HAP-1 (cell line): ENCODE results near the gene KLHDC1.
"Not testable (repeated sequence)": the region's sequence is repeated elsewhere in the genome, so short reads cannot be mapped to it uniquely, and the experiment has no call there.

Source experiments
- DNase-seq, 2 experiments: peaks; one replicate each; pipeline ENCODE4 v3.0.0-alpha.2; 2016 to 2020; ENCODE audit warnings: low spot score in 2 of 2
- H3K27me3 ChIP-seq: fragments of 250-450 bp; sonication (Bioruptor Pico); 2 replicates; pipeline ENCODE4 v1.5.1; 2020; ENCODE audit warnings: low read depth, mild to moderate bottlenecking, moderate library complexity
- H3K36me3 ChIP-seq: fragments of 250-450 bp; sonication (Bioruptor Pico); replicated peaks from 2 replicates; pipeline ENCODE4 v1.5.1; 2020; ENCODE audit warnings: mild to moderate bottlenecking
- H3K4me1 ChIP-seq: fragments of 250-450 bp; sonication (Bioruptor Pico); 2 replicates; pipeline ENCODE4 v1.5.1; 2020; ENCODE audit warnings: mild to moderate bottlenecking
- H3K4me3 ChIP-seq: fragments of 250-450 bp; sonication (Bioruptor Pico); 2 replicates; pipeline ENCODE4 v1.5.1; 2020; ENCODE audit warnings: mild to moderate bottlenecking, moderate library complexity
- H3K9me3 ChIP-seq: fragments of 250-450 bp; sonication (Bioruptor Pico); 2 replicates; pipeline ENCODE4 v1.5.1; 2020; ENCODE audit warnings: mild to moderate bottlenecking, moderate library complexity
- in situ Hi-C: fragments of 300-500 bp; cut with MboI; formaldehyde crosslinking; loops from 3 replicates; pipeline ENCODE4 v1.14.3; 2020; ENCODE audit warnings: low sequenced_read_pairs, inconsistent platforms, mixed read lengths

The KLHDC1 gene, protein sequence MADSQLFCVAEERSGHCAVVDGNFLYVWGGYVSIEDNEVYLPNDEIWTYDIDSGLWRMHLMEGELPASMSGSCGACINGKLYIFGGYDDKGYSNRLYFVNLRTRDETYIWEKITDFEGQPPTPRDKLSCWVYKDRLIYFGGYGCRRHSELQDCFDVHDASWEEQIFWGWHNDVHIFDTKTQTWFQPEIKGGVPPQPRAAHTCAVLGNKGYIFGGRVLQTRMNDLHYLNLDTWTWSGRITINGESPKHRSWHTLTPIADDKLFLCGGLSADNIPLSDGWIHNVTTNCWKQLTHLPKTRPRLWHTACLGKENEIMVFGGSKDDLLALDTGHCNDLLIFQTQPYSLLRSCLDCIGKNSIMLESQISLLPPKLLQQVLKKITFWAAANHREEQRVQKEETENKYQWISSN

DNA sequence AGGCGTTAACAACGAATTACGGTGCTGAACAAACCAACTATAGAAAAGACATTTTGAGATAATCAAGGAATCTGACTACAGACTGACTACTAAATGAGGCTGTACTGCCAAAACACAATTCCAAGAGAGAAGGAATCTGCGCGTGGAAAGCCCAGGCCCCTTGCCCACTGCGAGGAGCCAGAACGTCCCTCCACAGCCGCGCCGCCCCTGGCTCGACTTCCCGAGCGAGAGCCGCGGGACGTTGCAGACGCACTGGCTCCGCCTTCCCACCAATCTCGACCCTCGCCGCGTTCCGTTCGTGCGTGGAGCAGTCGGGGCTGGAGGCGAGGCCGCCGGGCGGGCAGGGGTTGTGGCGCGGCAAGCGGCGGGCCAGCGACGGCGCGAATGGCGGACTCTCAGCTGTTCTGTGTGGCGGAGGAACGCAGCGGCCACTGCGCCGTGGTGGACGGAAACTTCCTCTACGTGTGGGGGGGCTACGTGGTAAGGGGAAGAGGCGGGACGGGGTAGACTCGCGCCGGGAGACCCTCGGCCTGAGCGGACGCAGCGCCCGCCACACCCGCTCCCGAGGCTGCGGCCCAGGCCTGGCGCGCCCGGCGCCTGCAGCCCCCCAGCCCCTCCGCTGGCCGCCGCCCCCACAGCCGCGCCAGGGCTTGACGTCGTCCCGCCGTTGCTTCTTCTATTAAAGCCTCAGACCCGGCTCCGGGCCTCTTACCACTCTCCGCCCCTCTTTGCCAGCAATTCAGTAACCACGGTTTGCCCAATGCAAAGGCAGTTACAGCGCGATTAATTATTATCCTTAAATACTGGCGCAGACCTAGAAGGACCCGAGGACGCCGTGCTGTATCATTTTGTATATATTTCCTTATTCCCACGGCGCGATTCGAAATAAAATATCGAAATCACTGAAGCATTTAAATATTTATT is at the start of gene KLHDC1:
Gene KLHDC1 (plus strand): TSS at position 310 of the 924 bp plus-strand sequence. CDS start 75 bp downstream, at position 385.
- Histone ChIP-seq H3K4me1 (peaks cover 23% of the 10 kb centered on the region), H3K4me3 (peak within 1 kb of the TSS; percentile 42), H3K9me3 (no peaks in the 10 kb centered on the region), H3K36me3 (no peaks in the 10 kb centered on the region), H3K27me3 (no peaks in the 10 kb centered on the region)
- DNase-seq = peak; percentile 73 to 78
- in situ Hi-C loops = no loop called here

DNA sequence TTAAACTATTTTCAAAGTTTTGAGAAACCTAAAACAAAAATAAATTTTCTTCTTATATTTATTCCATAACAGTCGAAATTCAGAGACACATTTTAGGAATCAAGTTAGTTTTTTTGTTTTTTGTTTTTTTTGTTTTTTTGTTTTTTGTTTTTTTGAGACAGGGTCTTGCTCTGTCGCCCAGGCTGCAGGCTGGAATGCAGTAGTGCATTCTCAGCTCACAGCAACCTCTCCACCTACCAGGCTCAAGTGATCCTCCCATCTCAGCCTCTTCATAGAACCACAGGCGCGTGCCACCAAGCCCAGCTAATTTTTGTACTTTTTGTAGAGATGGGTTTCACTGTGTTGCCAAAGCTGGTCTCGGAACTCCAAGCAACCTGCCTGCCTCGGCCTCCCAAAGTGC is 39.4 kb upstream of the KLHDC1 start:
- in situ Hi-C loops = no loop called here
- H3K27me3 ChIP-seq = no peaks in the 10 kb centered on the region

DNA sequence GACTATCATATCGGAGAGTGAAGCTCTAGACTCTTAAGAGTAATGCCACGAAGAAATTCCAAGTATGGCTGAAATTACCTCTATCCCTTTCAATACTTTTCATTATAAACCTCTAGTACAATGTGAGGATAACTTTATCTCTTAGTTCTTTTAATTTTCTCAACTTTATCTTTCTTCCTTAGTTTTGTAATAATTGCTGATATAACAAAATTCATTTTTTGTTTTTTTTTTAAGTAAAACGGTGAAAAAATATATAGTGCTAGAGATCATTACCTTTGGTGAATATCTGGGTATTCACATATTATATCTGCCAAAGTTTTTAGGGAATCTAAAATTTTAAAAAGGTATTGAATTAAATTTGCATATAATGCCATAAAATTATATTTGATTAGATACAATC is 38.4 kb upstream of the KLHDC1 start:
- no peak overlapping the region for H3K4me3 ChIP-seq
- H3K4me1 ChIP-seq = no peaks in the 10 kb centered on the region
- DNase-seq = no peak
- in situ Hi-C loops = no loop called here
- no peaks in the 10 kb centered on the region for H3K9me3 ChIP-seq
- H3K36me3 ChIP-seq = peaks cover 38% of the 10 kb centered on the region
- no peaks in the 10 kb centered on the region for H3K27me3 ChIP-seq

More for the DNA sequence above, 39.4 kb upstream of the KLHDC1 start:
- no peak for DNase-seq
- no peaks in the 10 kb centered on the region for H3K9me3 ChIP-seq
- no peak overlapping the region for H3K4me3 ChIP-seq
- peaks cover 43% of the 10 kb centered on the region for H3K36me3 ChIP-seq
- H3K4me1 ChIP-seq = no peaks in the 10 kb centered on the region

DNA sequence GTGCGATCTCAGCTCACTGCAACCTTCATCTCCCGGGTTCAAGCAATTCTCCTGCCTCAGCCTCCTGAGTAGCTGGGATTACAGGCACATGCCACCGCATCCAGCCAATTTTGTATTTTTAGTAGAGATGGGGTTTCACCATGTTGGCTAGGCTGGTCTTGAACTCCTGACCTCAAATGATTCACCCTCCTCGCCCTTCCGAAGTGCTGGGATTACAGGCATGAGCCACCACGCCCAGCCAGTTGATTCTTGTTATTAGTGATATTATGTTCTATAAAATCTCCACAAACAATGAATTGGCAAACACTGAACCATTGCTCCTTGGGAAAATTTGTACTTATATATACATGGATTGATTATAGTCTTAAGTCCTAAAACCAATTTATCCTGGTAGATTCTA is 35.4 kb upstream of the KLHDC1 start:
- H3K9me3 ChIP-seq, H3K27me3 ChIP-seq, DNase-seq, H3K4me1 ChIP-seq, H3K4me3 ChIP-seq, in situ Hi-C loops: not testable (repeated sequence)
- H3K36me3 ChIP-seq = peaks cover 29% of the 10 kb centered on the region

DNA sequence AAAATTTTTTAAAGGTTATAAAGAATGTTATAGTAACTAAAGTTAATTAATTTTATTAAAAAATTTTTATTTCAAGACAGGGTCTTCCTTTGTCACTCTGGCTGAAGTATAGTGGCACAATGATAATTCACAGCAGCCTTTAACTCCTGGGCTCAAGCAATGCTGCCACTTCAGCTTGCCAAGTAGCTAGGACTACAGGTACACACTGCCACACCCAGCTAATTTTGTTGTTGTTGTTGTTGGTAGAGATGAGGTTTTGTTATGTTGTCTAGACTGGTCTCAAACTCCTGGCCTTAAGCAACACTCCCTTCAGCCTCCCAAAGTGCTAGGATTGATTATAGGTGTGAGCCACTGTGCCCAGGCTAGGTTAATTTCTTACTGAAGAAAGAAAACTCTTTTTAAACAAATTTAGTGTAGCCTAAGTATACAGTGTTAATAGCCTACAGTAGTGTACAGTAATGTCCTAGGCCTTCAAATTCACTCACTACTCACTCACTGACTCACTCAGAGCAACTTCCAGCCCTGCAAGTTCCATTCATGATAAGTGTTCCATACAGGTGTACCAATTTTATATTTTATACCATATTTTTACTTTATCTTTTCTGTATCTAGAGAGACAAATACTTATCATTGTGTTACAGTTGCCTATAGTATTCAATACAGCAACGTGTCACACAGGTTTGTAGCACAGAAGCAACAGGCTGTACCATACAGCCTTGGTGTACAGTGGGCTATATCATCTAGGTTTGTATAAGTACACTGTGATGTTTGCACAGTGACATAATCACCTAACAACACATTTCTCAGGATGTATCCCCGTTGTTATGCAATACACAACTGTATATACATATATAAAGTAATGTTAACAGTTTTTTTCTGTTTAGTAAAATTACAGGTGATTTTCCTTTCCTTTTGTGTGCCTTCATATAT is 33.1 kb upstream of the KLHDC1 start:
- Histone ChIP-seq H3K4me3 (no peak overlapping the region), H3K9me3 (no peaks in the 10 kb centered on the region), H3K27me3 (no peaks in the 10 kb centered on the region), H3K4me1 (no peaks in the 10 kb centered on the region), H3K36me3 (peaks cover 17% of the 10 kb centered on the region)
- no peak for DNase-seq
- in situ Hi-C loops = no loop called here

DNA sequence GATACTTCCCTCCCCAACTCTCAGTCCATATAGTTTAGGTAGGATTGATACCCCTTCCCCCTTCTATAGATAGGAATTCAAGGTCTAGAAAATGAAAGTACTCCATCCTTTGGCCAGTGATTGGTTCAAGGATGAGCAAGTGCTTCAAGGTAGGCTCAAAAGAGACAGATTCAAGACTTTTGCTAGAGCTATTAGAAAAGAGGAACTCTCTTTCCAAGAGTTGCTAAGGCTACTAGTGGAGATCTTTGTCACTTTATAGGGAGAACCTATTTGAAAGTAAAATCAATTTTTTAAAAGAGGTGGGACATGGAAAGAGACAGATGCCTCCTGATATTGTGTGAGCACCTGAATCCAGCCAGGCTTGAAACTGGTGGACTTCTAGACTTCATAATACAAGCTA is 22.4 kb upstream of the KLHDC1 start:
- Histone ChIP-seq H3K27me3 (no peaks in the 10 kb centered on the region), H3K4me3 (no peak overlapping the region), H3K36me3 (peaks cover 36% of the 10 kb centered on the region), H3K9me3 (no peaks in the 10 kb centered on the region), H3K4me1 (no peaks in the 10 kb centered on the region)
- DNase-seq = no peak
- in situ Hi-C loops = no loop called here

DNA sequence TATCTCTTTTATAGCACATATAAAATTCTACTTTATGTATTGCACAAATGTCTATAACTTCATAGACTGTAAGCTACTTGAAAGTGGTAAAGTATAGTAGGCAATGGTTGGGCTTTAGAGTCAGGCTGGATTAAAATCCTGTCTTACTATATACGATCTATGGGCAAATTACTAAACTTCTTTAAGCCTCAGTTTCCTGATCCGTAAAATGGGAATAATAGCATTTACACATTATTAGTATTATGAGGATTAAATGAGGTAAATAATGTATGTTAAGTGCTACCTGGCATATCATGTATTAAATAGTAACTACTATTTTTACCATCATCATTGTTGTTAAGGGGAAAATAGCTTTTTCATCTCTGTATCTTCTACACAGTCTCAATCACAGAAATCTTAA is 19.3 kb upstream of the KLHDC1 start:
- no peaks in the 10 kb centered on the region for H3K9me3 ChIP-seq
- no peaks in the 10 kb centered on the region for H3K4me1 ChIP-seq
- no peaks in the 10 kb centered on the region for H3K27me3 ChIP-seq
- peaks cover 46% of the 10 kb centered on the region for H3K36me3 ChIP-seq
- DNase-seq = no peak
- in situ Hi-C loops = no loop called here
- H3K4me3 ChIP-seq = no peak overlapping the region

DNA sequence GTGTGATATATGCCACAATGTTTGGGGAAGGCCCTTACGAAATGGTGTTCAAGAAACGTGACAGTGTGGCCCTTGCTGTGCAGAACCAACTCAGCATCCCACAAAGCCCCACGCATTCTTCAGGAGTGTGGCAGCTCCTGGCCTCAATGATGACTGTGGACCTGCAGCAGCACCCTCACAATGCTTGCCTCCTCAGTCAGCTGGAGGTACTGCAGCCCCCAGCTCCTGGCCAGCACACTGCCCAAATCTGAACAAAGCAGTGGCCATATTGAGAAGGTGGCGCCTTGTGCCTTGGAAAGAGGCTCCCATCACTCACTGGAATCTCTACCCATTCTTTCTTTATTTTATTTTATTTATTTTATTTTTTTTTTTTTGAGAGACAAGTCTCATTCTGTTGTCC is 15.3 kb upstream of the KLHDC1 start:
- Histone ChIP-seq H3K9me3 (no peaks in the 10 kb centered on the region), H3K27me3 (no peaks in the 10 kb centered on the region), H3K4me1 (no peaks in the 10 kb centered on the region), H3K36me3 (peaks cover 66% of the 10 kb centered on the region), H3K4me3 (no peak overlapping the region)
- DNase-seq = no peak
- in situ Hi-C loops = no loop called here

DNA sequence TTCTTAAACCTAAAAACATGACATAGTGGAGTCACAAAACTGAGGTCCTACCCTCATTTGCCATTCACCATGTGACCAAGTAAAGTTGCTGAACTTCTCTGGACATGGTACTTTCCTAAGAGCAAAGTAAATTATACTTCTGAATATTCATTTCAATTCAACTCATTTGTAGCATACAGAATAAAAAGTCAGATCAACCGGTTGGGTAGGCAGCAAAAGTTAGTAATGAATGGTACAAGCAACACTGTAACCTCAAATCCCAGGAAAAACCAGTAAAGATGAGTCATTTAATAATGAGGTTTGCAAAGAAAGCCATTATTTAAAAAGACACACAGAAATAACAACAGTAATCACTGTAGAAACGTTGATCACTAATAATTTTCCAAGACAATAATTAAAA is 13.6 kb upstream of the KLHDC1 start:
- Histone ChIP-seq H3K36me3 (peaks cover 57% of the 10 kb centered on the region), H3K9me3 (no peaks in the 10 kb centered on the region), H3K27me3 (no peaks in the 10 kb centered on the region), H3K4me3 (no peak overlapping the region), H3K4me1 (no peaks in the 10 kb centered on the region)
- in situ Hi-C loops = no loop called here
- DNase-seq = no peak

DNA sequence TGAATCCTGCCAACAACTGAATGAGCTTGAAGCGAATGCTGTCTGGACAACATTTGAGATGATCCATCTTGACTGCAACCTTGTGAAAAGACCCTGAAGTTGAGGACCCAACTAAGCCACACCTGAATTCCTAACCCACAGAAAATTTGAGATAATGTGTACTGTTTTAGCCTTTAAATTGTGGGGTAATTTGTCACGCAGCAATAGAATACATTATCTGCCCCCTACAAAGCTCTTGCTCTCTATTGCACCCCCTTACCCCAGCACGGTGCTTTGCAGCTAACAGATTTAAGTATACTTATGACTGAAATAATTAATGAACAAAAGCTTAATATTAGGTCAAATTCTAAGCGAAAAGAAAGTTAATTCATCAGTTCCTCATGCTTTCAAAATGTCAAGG is 6.5 kb upstream of the KLHDC1 start:
- Histone ChIP-seq H3K4me3 (peak overlapping the region; percentile 89), H3K4me1 (peaks cover 9% of the 10 kb centered on the region), H3K27me3 (no peaks in the 10 kb centered on the region), H3K36me3 (peaks cover 13% of the 10 kb centered on the region), H3K9me3 (no peaks in the 10 kb centered on the region)
- no peak for DNase-seq
- in situ Hi-C loops = loop anchor here (5.0 kb wide), 1 partner anchor 81 kb away; the partner anchor contains the start of gene KLHDC2

DNA sequence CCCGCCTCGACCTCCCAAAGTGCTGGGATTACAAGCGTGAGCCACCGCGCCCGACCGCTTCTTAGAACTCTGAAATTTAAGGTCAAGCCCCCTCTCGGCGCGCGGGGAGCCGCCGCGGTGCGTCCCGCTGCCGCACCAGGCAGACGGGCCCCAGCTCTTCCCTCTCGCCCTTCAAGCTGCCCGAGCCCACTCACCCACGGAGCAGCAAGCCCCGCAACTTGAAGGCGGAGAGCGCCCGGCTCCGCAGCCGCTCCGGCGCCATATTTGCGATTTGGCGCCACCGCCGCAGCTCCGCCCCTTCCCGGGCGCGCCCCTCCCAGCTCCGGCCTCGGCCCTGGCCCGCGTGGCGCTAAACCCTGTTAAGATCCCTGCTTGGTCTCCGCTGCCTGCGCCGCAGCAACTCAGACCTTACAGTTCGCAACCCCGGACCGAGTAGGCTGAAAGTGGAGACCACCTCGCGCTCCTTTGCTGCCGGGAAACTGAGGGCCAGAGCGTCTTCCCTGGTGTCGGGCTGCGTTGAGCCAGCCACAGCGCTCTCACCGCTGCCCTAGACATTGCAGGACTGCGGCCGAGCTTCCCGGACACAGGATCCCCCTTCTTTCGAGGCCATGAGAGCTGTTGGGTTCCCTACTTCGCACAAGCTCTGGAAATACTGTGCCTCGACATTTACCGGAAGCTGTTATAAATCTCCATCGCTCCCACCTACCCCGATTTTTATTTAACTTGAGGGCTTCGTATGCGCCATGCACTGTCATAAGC is 4.8 kb upstream of the KLHDC1 start, which contains the start of gene POLE2:
Gene POLE2 (minus strand): TSS at position 273 of the 759 bp plus-strand sequence. CDS start 11 bp downstream, at position 262.
- Histone ChIP-seq H3K27me3 (no peaks in the 10 kb centered on the region), H3K9me3 (no peaks in the 10 kb centered on the region), H3K4me1 (peaks cover 23% of the 10 kb centered on the region), H3K36me3 (peaks cover 3% of the 10 kb centered on the region), H3K4me3 (peak within 1 kb of the TSS; percentile 89)
- peak; percentile 80 to 89 for DNase-seq
- in situ Hi-C loops = loop anchor here (5.0 kb wide), 1 partner anchor 79 kb away; the partner anchor contains the start of gene KLHDC2

DNA sequence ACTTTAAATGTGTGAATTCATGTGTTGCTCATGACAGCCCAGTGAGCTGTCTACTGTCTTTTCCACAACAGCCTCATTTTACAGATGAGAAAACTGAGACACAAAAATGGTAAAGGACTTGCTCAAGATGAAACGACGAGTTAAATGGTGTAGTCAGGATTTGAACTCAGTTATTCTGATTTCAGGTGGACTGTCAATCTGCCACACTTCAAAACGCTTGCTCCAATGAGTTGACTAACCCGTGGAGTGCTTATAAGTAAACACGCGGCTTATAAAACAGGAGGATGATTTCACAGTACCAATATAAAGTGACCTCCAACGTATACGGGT is 4.3 kb upstream of the KLHDC1 start:
- no peaks in the 10 kb centered on the region; the same call in 1 of the 2 replicates for H3K36me3 ChIP-seq
- in situ Hi-C loops = loop anchor here (5.0 kb wide), 1 partner anchor 79 kb away; the partner anchor contains the start of gene KLHDC2
- H3K9me3 ChIP-seq = no peaks in the 10 kb centered on the region
- H3K27me3 ChIP-seq = no peaks in the 10 kb centered on the region
- no peak overlapping the region for H3K4me3 ChIP-seq
- H3K4me1 ChIP-seq = peaks cover 23% of the 10 kb centered on the region
- DNase-seq = no peak
